GM19463 (cell line): Measurements from ENCODE around the gene DENND4C.
A peak's percentile ranks its signal among the peaks of the same experiment; 100 is the strongest.
"Not testable (repeated sequence)": the region's sequence is repeated elsewhere in the genome, so short reads cannot be mapped to it uniquely, and the experiment has no call there.

ENCODE experiments used
- ATAC-seq: cut with Tn5 transposase; IDR thresholded peaks from one replicate; pipeline ENCODE4 v1.9.1; 2021; ENCODE audit warnings: mild to moderate bottlenecking, moderate library complexity; ENCODE audit not compliant: unreplicated experiment

The DENND4C gene

GRCh38 chr9:19408693-19409400 is 178.4 kb downstream of the DENND4C start, which contains the start of gene ACER2:
Gene ACER2 (plus strand): TSS chr9:19409009. CDS start chr9:19409085, 76 bp downstream.
- peak; percentile 91 for ATAC-seq

- ATAC-seq = peak; percentile 20
Observed at GRCh38 chr9:19409401-19410194, 179.1 kb downstream of the DENND4C start.

DNA sequence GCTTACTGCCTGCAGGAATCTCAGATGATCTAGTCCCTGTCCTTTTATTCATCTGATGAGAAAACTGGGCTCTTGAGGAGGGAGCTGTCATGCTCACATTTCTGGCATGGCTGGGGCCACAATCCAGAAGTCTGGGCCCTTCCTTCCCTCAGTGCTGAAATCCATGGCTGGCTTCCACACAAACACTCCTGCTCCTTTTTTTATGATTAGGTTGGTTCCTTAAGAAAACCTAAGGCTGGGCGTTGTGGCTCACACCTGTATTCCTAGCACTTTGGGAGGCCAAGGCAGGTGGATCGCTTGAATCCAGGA is 179.7 kb downstream of the DENND4C start:
- ATAC-seq = no peak

GRCh38 chr9:19410594-19410993 is 180.1 kb downstream of the DENND4C start:
- ATAC-seq = no peak

- no peak for ATAC-seq
Observed at GRCh38 chr9:19411316-19411715, 180.8 kb downstream of the DENND4C start.

- not testable (repeated sequence) for ATAC-seq
Observed at GRCh38 chr9:19413456-19413855, 183.0 kb downstream of the DENND4C start.

DNA sequence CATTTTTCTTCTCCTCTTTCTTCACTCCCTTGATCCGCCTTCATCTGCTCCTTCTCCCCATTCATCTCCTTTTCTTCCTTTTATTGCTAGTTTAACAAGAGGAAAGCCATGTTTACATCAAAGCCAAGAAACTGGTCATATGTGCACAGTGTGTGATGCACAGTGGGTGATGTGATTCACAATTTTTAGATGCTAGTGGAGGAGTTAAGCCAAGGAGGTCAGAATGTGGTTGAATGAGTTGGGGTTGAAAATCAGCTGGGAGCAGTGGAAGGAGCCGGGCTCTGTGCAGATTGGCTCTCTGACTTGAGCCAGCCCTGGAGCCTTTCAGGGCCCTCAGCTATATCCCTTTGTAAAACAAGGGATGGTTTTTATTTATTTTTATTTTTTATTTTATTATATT is 185.7 kb downstream of the DENND4C start:
- ATAC-seq = no peak

- no peak for ATAC-seq
Observed at GRCh38 chr9:19420877-19421276, 190.4 kb downstream of the DENND4C start.
